Measurements from ENCODE around the gene ADARB1.
"Not testable (repeated sequence)": the region's sequence is repeated elsewhere in the genome, so short reads cannot be mapped to it uniquely, and the experiment has no call there.

The ADARB1 gene

DNA sequence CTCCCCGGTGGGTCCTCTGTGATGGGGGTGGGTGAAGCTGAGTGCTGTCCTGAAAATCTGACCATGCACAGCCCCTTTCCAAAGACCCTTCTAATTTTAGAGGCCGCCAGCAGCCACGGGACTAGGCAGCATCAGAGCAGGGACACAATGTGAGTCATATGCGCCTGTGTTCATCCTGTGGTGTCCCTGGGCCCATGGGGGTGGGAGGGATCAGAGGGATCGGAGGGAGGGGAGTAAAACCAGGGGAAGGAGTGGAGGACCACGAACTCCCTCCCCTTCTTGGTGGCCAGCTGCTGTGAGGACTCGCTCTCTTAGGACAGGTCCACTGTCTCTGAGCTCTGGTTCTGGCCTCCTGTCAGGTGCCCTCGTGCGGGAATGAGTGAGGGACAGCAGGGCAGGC is 61.5 kb downstream of the ADARB1 start:
- no peak for DNase-seq (ENCODE audit: low spot score)

DNA sequence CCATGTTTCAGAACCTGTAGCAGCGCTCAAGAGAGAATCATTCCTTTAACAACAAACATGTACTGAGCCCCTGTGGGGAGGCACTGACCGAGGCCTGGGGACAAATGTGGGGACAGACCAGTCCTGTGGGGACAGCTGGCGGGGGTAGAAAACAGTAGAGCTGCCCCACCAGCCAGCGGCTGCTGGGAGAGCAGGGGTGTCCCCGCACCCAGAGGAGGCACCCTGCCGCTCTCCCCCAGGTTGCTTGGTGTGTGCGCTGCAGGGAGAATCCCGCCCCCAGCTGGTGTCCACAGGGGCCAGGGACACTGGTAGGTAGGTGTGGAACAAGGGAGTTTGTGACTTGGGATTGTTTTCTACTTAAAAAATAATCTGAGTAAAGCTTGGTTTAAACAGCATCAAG is 62.1 kb downstream of the ADARB1 start:
- no peak for DNase-seq (ENCODE audit: low spot score)

GRCh38 chr21:45136927-45137611 is 62.7 kb downstream of the ADARB1 start:
- peak; percentile 69 for DNase-seq (ENCODE audit: low spot score)

DNA sequence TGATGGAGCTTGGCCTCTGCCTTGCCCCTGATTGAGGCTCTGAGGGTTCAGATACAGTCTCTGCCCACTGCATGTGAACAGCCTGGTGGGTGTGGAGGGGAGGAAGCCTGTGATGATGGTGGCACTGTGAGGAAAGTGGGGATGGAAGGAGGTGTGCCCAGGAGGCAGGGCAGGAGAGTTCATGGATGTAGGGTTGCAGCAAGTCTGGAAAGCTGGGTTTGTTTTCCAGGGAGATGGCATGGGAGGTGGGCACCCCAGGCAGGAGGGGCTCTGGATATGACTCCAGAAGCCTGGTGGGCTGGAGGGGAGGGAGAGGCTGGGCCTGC is 63.2 kb downstream of the ADARB1 start:
- DNase-seq (ENCODE audit: low spot score), result no peak

DNA sequence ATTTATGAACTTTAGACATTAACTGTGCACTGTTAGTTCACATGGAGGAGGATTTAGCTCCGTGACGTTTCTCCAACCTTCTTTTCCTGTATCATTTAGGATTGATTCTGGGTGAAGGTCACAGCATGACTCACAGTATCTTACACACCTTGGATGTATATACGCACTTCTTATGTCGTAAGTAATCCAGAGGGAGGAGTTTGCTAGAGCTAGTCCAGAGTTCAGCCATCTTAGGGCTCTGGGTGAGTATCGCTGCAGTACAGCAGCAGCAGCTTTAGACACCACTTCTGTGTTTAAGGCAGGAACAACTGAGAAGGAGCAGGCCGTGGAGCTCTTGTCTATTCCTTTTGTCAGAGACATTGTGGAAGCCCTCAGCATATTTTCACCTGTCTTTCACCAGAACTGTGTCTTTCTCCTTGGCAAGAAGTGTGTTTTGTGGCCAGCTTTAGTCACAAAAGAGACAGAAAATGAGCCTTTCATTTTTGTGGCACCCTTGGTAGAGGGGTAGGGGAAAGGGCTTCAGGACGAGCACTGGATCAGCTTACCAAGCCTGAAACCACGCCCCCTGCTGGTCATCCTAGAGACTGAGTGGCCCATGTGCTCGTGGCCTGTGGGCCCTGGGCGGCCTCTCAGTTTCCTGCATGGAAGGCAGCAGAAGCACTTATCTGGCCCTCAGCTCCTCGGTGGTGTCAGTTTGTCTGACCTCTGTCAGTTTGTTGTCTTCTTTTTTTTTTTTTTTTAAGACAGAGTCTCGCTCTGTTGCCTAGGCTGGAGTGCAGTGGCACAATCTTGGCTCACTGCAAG is 64.0 kb downstream of the ADARB1 start:
- DNase-seq (ENCODE audit: low spot score), result peak; percentile 71

GRCh38 chr21:45139003-45139360 is 64.6 kb downstream of the ADARB1 start:
- not testable (repeated sequence) for DNase-seq (ENCODE audit: low spot score)

DNA sequence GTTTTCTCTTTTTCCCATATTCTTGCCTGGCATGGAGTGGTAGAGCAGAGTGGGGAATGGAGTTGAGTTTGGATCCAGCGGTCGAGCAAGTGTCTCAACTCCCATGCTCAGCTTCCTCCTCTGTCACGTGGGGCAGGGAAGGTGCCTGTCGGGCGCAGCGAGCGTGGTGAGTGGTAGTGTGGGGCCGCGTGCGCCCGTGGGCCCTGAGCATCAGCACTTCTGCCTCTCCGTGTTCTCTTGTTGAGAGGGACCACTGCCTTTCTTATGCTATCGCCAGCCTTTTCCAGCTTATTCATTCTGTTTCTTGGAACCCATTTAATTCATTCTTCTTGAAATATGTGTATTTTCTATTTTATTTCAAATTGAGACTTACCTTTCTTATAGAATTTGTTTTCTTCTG is 65.1 kb downstream of the ADARB1 start:
- DNase-seq (ENCODE audit: low spot score), result no peak

GRCh38 chr21:45140346-45140940 is 66.1 kb downstream of the ADARB1 start:
- peak; percentile 71 for DNase-seq (ENCODE audit: low spot score)

GRCh38 chr21:45140944-45141343 is 66.6 kb downstream of the ADARB1 start:
- DNase-seq (ENCODE audit: low spot score), result not testable (repeated sequence)

GRCh38 chr21:45141507-45141906 is 67.1 kb downstream of the ADARB1 start:
- no peak for DNase-seq (ENCODE audit: low spot score)

GRCh38 chr21:45142469-45143308 is 68.3 kb downstream of the ADARB1 start:
- DNase-seq (ENCODE audit: low spot score), result no peak

DNA sequence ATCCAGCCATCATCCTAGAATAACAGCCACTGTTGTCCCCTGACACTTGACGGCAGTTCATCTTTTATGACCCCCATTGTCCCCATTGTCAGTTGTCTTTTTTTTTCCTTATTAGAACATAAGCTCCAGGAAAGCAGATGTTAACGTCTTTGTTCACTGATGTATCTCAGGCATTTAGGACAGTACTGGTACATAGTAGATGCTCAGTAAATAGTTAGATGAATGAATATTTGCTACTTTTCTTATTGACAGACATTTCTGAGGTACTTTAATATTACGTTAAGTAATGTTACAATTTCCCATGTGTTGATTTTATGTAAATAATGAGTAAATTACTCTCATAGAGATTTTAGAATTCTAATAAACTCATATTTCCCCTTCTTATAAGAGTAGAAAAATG is 69.5 kb downstream of the ADARB1 start:
- DNase-seq (ENCODE audit: low spot score), result no peak

- no peak for DNase-seq (ENCODE audit: low spot score)
These were observed 70.8 kb downstream of the ADARB1 start for GRCh38 chr21:45145146-45145545.

- DNase-seq (ENCODE audit: low spot score), result not testable (repeated sequence)
These were observed 71.5 kb downstream of the ADARB1 start for GRCh38 chr21:45145846-45146245.

DNA sequence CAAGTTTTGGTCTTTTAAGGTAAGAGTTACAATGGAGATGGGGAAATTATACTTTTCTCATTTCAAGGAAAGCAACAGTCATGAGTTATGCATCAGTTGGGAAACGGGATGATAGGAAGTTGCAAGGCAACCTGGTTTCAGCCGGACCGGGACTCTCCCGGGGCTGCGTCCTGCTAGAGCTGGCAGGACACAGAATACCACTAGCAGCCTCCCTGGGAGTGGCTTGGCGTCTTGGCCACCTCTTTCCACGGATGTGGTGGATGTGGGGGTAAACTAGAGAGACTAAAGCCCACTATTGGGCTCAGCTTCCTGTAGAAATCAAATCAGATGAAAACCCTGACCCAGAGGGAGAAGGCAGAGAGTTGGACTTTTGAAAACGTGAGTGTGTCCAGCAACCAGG is 71.9 kb downstream of the ADARB1 start:
- DNase-seq (ENCODE audit: low spot score), result no peak

DNA sequence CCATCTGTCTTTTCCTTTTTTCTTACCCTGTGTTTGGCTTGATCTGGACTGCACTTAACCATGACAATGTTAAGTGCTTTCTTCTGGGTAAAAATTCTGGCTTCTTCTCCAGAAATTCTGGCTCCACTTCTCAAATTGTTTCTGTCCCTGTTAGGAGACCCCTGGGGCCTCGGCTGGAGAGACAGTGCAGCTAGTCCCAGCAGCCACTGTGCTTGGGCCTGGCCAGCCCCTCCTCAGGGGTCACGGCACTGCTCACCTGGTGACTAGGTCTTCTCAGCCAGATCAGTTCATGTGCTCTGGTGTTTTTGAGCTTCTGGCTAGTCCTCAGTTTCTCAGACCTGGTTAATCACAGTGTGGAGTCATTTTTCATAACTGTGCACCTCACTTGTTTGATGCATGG is 72.4 kb downstream of the ADARB1 start:
- DNase-seq (ENCODE audit: low spot score), result no peak

DNA sequence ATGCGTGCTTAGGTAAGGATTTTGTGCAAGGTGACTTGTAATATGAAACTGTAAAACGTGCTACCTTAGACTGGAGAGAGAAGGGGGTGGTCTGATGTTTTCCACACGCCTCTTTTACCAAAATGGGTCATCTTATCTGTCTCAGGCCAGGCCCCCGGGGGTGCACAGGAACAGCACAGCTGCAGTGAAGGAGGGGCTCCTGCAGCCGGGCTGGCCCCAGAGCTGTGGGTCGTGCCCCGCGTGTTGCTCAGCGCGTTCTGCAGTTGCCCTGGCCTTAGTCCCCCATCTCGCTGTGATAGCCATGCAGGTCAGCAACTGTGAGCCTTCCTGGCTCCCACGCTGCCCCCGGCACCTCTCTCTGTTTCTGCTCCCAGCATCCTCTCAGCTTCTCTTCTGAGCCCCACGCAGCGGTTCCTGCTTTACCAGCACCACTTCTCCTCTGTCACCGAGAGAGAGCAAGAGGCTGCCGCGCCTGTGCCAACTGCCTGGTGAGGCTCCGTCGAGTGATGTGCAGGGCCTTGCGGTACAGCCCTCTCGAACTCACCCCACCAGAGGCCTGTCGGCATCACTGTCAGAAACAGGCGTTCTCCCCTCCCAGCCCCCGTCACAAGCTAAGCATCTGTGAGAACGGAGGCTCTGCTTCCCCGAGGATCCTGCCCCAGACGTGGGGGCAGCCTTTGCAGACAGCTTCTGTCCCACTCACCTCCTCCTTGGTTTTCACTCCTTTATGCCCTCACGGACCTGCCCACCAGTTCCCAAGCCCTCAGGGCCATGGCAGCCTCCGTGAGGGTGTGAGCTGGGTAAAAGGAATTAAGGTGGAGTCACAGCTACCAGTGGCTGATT is 73.3 kb downstream of the ADARB1 start:
- no peak for DNase-seq (ENCODE audit: low spot score)

GRCh38 chr21:45148316-45148990 is 74.1 kb downstream of the ADARB1 start:
- DNase-seq (ENCODE audit: low spot score), result no peak

DNA sequence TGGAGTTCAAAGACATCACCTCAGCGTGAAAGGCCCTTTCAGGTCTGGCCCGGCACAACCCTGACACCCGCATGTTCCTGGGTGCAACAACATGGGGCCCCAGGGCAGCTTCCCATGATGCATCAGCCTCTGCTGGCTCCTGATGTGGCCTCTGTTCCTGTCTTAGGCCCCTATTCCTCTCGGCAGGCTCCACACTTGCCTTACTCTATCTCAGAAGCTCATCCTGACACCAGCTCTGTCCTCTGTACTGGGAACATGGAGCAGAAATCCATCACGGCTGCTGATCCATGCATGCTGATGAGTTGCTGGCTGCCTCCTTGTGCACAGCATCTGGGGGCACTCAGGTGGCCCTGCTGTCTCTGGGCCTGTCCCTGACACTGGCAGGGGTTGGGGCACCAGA is 74.6 kb downstream of the ADARB1 start:
- no peak for DNase-seq (ENCODE audit: low spot score)

- DNase-seq (ENCODE audit: low spot score), result no peak
These were observed 76.3 kb downstream of the ADARB1 start for GRCh38 chr21:45150638-45151131.

All from hematopoietic multipotent progenitor cell treated with erythropoietin and hydrocortisone succinate and interleukin-3 and kit ligand, for 15 days (in vitro differentiated cells).